Inflammatory macrophage treated with lipopolysaccharide for 4 hours (primary cell): Measurements from ENCODE around the gene CELF2.
"Not testable (repeated sequence)": the region's sequence is repeated elsewhere in the genome, so short reads cannot be mapped to it uniquely, and the experiment has no call there.

Source experiments
- DNase-seq: peaks from one replicate; pipeline ENCODE4 v3.0.0-alpha.2; 2020

CELF2 gene

DNA sequence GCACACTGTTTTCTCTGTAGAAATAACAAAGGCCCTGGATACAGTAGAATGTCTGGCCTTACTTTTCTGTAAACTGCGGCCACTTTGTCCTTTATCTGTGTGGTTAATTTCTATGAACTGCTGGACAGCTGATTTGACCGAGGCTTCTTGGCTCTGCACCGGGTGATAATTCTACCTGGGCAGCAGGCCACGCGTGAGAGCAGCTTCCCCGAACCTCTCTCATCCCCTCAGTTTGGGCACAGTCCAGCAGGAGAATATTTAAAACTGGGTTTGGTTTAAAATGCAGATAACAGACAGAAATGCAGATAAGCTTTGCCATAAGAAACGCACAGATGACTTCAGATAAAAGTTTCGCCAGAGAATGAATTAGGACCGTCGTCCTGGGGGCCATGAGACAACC is 81.0 kb downstream of the CELF2 start:
- DNase-seq: no peak

GRCh38 chr10:11104772-11105675 is 87.4 kb downstream of the CELF2 start:
- no peak for DNase-seq

GRCh38 chr10:11105676-11106004 is 88.0 kb downstream of the CELF2 start:
- DNase-seq: no peak

- DNase-seq: no peak
These were observed 89.1 kb downstream of the CELF2 start for GRCh38 chr10:11106621-11107374.

DNA sequence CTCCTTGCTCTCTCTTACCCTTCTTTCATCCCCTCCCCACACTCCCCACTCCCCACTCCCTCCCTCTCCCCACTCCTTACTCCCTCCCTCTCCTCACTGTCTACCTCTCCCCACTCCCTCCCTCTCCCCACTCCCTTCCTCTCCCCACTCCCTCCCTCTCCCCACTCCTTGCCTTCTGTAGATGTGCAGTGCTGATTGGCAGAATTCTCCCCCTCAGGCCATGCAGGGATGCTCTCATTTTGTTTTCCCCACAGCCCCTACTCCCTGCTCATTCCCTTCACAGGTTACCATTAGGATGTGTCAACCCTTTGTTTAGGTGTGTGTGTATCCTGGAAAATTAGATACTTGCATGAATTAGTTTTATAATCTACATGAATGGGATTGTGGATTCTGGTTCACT is 90.3 kb downstream of the CELF2 start:
- DNase-seq: no peak

DNA sequence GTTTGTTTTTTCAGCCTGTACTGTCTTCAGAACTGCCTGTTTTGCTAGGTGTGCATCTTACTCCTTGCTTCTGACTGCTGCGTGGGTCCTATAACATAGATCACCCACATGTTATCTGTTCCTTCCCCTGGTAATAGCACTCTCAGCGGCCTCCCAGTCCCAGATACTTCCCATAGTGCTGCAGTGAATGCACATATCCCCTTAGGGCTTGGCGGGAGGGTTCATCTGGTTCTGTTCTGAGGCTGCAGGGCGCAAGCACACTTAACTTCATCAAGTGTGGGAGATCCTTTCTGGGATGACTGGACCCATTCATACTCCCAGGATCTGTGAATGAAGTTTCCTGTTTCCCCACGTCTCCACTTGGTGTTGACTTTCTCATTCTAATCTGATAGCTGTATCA is 90.7 kb downstream of the CELF2 start:
- DNase-seq: no peak

- no peak for DNase-seq
These were observed 91.9 kb downstream of the CELF2 start for GRCh38 chr10:11109590-11109989.

GRCh38 chr10:11110539-11110938 is 92.9 kb downstream of the CELF2 start:
- no peak for DNase-seq

DNA sequence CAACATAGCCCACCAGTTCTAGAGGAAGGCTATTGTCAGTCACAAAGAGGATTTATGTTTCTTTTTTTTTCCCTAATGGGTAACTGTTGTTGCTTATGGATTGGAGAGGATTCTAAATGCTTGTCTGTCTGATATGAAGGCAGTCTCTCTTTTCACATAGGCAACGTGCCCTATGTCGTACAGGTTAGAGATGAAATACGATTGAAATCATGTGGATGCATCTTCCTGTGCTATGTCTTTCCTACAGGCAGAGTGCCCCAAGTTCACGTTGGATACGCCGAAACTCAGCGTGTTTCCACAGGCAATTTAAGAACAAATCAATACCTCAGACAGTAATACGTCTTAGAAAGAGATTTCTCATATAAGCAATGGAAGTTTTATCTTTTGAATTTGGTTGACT is 93.8 kb downstream of the CELF2 start:
- DNase-seq: no peak

DNA sequence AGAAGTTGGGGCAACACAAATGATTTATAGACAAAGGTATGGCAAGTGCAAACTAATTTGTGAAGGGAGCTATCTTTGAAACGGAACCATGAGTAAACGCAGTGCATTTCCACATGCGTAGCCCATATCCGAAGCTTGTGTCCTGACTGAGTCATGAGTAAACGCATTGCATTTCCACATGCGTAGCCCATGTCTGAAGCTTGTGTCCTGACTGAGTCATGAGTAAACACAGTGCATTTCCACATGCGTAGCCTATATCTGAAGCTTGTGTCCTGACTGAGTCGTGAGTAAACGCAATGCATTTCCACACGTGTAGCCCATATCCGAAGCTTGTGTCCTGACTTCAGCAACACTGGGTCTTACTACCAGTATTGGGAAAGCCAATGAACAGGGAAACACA is 95.0 kb downstream of the CELF2 start:
- no peak for DNase-seq

- DNase-seq: peak; percentile 42
These were observed 95.5 kb downstream of the CELF2 start for GRCh38 chr10:11113156-11113555.

DNA sequence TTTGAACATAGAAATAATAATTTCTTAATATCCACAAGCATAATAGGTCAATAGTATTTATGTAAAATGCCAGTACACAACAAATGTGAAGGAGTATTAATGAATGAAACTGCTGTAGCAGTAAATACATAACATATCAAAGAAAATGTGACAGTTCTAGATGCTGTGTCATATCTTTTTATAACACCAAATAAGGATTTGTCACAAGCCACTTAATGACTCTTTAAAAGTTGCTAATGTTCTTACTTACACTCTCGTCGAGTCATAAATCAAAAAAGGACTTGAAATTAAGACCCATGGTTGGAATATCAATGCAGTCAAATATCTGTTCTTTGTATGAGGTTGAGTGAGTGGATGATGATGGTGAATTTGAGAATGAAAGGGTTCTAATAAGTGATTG is 96.6 kb downstream of the CELF2 start:
- no peak for DNase-seq

- no peak for DNase-seq
These were observed 97.7 kb downstream of the CELF2 start for GRCh38 chr10:11115337-11115736.

DNA sequence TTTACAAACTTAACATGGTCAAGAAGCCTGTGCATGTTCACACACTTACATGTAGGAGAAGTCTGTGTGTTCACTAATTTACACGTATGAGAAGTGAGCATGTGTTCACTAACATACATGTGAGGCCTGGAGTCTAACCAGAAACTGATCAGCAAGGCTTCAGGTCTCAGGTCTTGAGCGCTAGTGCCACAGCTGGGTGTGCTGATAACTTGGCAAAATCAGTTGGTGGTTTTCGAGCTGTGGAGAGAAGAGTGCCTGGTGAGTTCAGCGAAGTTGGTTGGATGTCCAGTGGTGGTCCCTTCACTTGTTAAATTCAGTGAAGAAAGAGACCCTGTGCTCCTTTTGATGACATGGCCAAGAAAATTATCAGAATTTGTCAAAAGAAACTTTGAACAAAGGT is 98.7 kb downstream of the CELF2 start:
- no peak for DNase-seq

- no peak for DNase-seq
These were observed 99.1 kb downstream of the CELF2 start for GRCh38 chr10:11116817-11117216.

- DNase-seq: peak; percentile 17
These were observed 101.0 kb downstream of the CELF2 start for GRCh38 chr10:11118686-11119085.

DNA sequence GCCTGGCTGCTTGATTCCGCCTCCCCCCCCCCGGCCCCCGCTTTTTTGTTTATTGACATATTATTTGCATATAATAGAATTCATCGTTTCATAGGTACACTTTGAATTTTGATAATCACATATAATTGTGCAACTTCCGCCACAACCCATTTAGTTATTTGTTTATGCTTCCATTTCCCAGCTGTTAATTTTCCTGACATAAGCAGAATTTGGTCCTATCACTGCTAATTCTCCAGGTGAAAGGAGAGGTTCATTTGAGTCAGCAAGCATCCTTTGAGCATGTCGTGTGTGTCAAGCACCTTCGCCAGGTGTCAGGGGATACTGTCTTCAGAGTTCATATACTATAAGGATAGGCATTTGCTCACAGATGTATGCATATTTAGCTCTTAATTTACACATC is 102.2 kb downstream of the CELF2 start:
- DNase-seq: no peak

- no peak for DNase-seq
These were observed 103.0 kb downstream of the CELF2 start for GRCh38 chr10:11120711-11121110.

DNA sequence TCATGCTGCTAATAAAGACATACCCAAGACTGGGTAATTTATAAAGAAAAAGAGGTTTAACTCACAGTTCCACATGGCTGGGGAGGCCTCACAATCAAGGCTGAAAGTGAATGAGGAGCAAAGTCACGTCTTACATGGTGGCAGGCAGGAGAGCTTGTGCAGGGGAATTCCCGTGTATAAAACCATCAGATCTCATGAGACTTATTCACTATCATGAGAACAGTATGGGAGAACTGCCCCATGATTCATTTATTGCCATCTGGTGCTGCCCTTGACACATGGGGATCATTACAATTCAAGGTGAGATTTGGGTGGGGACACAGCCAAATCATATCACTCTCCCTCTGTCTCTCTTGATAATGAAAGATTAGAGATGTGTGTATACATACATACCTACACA is 106.2 kb downstream of the CELF2 start:
- peak; percentile 36 for DNase-seq

- no peak for DNase-seq
These were observed 107.3 kb downstream of the CELF2 start for GRCh38 chr10:11125004-11125403.

DNA sequence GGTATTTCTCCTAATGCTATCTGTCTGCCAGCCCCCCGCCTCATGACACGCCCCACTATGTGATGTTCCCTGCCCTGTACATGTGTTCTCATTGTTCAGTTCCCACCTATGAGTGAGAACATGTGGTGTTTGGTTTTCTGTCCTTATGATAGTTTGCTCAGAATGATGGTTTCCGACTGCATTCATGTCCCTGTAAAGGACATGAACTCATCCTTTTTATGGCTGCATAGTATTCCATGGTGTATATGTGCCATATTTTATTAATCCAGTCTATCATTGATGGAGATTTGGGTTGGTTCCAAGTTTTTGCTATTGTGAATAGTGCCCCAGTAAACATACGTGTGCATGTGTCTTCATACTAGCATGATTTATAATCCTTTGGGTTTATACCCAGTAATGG is 109.3 kb downstream of the CELF2 start:
- not testable (repeated sequence) for DNase-seq

- DNase-seq: no peak
These were observed 113.5 kb downstream of the CELF2 start for GRCh38 chr10:11131112-11131639.

- DNase-seq: no peak
These were observed 116.7 kb downstream of the CELF2 start for GRCh38 chr10:11134411-11134810.

DNA sequence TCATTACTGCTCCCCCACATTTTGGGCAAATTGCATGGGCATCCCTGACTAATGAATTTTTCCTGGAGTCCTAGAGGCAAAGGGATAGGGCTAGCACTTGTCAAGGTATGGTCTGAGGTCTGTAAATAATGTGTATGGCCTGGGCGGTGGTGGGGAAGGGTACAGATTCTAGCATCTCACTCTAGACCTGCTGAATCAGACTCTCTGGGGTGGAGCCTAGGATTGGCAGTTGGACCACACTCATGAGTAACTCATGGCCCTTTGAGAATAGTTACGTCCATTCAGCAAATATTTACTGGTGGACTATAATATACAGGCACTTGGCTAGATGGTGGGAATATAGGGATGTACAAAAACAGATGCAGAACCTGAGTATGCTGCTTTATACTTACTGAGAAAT is 118.0 kb downstream of the CELF2 start:
- DNase-seq: no peak
